HG03575 (cell line): ENCODE measurements around the gene GCK.

Source experiments
- ATAC-seq: cut with Tn5 transposase; IDR thresholded peaks from one replicate; pipeline ENCODE4 v1.9.1; 2021; ENCODE audit not compliant: unreplicated experiment, insufficient number of reproducible peaks, low FRiP score; ENCODE audit errors: extremely low read depth

Gene GCK

DNA sequence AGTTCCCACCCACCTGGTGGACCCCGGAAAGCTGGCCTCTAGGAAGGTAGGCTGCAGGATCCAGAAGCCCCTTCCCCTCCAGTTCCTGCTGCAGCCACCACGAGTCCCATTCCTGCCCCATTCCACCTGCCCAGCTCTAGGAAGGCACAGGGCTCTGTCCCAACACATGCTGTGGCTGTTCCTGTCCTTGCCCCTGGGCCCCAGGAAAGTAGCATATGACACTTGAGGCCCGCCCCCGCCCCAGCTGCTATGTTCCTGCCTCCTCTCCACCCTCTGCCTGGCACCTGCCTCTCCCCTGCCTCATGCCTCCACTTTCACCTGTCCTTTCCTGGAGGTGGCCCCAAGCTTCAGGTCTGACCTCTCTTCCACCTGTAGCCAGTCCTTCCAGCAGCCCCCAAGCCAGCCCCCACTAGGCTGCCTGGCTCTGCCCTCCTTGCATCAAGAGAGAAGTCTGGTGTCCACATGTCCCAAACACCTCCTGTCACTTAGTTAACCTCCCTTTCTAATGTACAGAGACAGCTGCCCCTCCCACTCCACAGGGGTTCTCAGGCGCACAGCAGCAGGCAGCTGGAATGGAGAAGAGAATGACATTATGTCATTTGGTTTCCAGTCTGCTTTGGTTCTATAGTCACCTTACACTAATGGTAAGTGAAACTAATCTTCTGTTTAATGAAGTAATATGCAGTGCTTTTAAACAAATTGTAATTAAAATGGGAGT, 34.3 kb upstream of the GCK start:
- no peak for ATAC-seq

DNA sequence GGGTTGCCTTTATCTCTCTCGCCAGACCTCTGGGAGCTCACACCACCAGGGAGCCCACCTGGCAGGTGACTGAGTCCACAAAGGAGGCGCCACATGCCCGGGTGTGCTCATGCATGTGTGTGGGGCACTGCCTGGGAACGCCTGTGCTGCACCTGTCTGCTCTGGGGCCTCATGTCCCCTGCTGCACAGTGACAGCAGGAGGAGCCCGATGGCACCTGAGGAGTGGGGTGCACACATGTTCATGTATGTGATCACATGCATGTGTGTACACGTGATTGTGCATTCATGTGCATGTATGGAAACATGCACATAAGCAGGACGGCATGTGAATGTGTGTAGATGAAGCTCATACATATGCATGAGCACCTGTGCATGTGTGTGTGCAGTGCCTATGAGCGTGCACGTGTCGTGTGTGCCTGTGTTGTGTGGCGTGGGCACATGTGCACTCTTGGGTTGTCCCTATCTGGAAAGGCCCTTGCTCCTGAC, 33.6 kb upstream of the GCK start:
- no peak for ATAC-seq

DNA sequence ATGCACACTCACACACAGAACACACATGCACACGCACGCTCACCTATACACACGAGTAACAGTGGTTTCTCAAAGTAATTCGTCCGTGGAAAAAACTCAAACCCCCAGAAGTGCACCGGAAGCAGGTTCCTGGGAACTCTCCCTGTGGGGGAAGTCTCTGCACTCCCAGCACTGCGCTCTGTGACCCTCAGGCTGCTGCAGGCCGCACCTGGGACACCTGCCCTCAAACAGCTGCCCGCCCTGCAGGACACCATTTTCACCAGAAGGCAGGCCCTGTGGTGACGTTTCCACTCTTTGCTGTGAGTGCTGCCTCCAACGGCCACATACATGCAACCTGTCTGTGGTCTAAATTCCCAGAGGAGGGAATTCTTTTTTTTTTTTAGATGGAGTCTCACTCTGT, 32.8 kb upstream of the GCK start:
- no peak for ATAC-seq

DNA sequence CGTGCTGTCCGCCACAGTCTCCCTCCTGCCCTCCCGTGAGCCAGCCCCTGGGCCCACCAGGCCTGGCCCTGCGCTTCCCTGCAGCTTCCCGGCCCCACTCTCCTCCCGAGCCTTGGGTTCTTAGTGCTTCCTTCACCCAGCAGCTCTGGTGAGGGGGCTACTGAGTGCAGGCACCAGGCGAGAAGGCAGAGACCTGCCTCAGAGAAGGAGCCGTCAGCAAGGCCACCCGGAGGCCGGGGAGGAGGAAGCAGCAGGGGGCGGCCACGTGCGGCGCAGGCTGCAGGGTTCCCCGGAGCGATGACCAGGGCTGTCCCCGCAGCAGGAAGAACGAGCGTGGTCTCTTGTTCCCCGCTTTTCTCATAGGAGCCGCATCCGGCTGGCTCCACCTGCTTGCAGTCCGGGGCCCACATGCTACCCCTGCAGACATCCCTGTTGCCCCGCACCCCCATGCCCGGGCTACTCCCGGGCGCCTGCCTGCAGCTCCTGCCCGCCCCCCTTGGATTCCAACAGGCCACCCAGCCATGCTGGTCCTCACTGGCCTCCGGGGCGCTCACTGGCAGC, 32.1 kb upstream of the GCK start:
- ATAC-seq = no peak

DNA sequence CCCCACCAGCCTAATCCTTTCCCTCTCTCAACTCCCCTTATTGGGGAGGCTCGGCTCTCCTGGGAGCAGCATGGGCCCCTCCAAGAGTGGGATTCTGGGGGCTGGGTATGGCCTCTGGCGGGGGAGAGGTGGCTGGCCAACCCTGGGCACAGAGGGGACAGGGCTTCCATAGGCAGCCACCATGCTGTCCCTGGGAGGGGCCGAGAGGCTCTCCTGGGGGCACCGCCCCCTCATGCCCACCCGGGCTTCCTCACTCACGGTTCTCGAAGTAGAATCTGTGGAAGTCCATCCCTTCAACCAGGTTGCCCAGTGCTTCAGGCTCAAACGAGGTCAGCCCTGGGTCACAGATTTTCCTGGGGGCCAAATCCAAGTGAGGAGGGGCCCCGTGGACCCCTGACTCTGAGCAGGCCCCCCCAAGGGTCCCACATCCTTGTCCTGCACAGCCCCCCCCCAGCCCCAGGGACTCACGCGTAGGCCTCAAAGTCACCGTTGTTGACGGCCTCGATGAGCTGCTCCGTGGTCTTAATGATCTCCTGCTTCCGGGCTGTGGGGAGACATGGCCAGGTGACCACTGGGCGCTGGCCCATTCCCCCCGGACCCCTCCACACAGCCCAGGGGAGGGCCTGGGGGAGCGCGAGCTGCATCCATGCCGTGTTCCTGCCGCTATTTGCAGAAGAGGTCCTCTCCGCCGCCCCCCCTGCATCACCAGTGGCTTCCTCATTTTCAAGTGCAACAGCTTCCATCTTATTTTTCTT, 31.3 kb upstream of the GCK start:
- no peak for ATAC-seq

DNA sequence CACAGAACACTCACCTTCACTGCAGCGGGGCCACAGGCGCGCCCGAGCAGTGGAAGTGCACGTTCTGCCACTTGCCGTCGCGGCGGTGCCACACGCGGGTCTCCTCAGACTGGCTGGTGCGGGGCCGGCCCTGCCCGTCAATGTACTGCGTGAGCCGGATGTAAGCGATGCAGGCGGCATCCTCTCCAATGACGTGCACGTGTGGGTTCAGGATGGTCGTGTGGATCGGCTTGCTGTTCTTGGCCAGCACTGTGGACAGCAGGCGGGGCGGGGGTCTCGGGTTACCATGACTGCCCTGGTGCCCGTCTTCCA, 30.8 kb upstream of the GCK start:
- ATAC-seq = no peak

DNA sequence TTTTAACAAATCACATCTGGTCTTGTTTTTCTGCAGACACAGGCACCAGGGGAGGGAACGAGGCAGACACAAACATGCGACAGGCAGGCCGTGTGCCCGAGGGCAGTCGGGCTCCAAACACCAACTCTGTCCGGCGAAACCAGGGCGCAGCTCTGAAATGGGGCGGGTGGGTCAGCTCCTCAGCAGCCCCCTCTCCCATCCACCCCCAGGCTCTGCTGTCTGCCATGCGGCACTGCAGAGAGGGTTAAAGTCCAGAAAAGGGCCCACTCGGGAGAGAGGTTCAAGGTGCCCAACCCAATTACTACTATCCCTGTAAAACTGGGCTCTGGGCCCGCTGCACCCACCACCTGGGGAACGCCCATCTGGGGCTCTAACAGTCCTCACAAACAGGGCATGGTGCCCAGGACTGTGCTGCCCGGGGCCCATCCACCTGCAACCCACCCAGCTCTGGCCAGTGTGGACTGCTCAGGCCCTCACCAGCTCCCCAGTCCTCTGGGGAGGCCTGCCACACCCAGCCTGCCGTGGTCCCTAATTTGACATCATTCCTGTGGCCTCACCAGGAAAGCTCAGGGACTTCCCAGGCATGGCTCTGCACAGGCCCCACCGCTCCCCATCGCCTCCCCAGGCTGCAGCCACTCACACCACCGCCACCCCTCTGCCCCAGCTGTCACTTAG, 30.3 kb upstream of the GCK start:
- ATAC-seq = no peak

DNA sequence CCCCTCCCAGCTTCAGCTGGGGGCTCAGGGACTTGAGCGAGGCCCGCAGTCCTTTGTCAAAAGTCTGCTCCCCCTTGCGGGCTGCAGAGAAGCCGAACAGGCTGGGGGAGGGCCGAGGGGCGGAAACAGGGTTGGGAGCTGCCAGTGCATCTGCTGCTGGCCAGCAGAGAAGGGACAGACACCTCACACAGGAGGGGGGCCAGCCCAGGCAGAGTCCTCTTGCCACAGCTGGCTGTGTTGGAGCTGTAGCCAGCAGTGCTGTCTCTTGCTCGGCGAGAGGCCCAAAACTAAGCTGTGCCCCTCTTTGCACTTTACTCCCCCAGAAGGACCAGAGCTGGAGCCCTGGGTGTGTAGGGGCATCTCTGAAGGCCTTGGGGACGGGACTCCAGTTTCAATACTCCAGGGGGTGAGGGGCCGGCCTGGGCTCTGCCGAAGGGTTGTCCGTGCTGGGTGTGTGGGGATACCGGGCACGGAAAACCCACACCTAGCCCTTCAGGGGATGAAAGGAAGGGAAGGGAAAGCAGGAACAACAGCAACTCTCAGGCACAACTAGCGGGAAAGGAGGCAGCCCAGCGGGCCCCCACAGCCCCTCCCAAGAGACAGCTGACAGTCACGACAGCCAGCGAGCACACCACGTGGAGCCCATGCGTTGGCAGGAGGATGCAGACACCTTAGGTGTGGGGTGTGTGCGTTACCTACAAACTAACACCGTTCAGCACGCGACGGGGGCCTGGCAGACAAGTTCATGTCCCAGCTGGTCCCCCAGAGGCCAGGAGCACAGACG, 29.4 kb upstream of the GCK start:
- ATAC-seq = no peak

DNA sequence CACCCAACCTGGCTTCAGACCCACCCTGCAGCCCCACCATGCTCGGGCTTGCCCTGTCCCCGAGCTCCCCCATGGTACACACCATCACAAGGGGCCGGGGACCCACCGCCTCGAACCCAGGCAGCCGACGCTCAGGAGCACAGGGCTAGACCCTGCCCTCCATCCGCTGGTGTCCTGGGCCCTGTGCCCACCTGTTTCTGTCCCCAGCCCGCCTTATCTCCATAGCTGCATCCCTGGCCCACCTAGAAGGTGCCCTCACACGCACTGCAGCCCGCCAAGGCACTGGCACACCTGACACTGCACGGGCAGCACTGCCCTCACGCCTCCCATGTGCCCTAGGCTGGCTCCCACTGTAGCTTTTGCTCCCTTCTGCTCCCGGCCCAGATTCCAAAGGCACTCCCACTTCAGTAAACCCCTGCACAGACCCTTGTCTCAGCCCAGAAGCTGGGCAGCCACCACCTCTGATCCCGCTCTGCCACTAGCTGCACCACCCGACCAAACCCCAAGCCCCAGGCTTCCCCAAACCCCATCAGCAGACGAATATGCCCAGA, 28.7 kb upstream of the GCK start:
- no peak for ATAC-seq

DNA sequence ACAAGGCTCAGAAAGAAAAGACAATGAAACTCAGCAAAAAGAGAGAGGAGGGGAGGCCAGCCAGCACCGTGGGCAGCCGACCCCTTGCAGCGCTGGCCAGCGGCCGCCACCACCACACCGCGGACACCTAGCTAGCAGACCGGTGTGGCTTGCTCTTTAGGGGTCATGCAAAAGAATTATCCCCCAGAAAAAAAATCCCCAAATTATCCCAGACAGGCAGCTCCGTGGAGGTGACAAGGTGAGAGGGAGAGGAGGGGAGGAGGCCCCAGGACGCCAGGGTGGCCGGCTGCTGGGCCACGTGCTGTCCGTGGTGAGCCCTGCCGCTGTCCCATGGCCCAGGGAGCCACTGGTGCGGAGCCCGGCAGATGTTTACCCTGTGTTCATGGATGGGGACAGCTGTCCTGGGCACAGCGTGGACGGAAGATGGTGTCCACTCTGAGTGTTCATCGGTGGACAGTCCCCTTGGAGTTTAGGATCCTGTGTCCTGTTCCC, 28.0 kb upstream of the GCK start:
- no peak for ATAC-seq

DNA sequence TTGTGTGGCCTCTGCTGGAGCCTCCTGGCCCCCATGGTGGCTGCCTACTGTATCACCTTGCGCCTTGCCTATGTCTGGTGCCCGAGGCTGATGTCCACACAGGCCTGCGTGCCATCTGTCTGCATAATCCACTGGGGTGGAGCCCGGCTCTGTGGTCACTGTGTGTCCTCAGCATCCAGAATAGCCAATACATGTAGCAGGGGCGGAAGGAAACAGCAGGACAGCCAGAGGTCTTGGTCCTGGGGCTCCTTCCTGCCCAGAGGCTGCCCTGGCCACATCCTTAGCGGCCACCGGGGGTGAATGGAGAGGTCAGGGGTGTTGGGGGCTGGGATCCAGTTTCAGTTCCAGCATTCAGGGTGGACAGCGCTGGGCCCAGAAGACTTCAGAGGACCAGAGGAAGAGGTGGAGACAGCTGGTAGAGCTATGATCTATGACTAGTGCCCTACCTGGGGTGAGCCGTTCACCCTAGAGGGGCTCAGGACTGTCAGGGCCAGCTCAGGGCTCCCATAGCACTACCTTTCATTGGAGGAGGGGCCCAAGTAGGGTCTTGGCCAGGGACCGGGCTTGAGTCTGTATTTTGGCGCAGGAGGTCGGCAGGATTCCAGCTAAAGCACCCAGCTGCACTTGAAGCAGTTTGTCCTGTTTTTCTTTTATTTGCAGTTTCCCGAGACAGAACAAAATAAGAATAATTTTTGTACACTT, 27.4 kb upstream of the GCK start:
- ATAC-seq = no peak

DNA sequence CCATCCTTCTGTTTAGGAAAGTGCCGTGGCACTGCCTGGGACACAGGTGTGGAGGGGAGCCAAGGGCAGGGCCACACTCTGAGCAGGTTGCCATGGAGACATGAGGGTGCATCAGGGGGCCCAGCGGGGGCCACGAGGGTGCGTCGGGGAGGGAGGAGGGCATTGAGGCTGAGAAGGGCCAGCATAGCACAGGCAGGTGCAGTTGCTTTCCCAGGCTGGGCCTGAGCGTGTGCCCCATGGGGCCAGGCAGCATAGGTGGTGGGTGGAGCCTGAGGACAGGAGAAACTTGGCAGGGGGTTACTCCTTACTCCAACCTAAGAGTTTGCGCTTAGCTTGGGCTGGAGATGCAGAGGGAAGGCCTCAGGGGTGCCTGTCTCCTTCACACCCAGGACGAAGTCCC, 26.8 kb upstream of the GCK start:
- ATAC-seq = no peak

DNA sequence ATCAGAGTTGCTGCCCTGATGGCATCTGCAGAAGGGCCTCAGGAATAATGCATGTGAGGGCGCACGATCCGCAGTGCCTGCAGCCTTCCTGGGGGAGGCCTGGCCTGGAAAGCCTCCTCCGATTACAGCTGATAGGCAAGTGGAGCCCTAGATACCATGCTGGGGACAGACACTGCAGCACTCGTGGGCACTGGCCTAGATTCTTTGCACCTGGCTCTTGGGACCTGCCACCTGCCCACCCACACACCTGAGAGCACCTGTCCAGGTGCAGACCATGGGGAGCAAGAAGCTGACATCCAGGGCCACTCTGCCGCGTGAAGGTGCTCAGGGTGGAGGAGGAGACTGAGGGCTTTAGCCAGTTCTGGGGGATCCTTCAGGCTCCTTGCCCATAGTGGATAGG, 26.3 kb upstream of the GCK start:
- ATAC-seq = no peak

DNA sequence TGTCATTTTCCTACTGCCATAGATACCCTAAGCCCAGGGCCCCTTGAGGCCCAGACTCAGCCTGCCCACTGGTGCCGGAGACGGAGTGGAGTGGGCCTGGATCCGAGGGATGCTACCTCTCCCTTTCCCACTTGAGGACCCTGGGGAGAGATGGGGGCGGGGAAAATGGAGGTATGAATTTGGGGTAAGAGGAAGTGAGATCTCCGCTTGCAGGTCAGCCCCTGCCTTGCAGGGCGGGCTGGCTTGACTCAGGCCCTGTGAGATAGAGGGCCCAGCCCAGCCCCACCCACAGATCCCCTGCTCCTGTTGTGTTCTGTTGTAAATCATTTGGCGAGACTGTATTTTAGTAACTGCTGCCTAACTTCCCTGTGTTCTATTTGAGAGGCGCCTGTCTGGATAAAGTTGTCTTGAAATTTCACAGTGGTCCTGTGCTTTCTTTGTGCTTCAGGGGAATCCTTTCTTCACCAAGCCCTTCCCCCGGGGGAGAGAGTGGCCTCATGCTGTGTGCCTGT, 24.7 kb upstream of the GCK start:
- ATAC-seq = no peak

DNA sequence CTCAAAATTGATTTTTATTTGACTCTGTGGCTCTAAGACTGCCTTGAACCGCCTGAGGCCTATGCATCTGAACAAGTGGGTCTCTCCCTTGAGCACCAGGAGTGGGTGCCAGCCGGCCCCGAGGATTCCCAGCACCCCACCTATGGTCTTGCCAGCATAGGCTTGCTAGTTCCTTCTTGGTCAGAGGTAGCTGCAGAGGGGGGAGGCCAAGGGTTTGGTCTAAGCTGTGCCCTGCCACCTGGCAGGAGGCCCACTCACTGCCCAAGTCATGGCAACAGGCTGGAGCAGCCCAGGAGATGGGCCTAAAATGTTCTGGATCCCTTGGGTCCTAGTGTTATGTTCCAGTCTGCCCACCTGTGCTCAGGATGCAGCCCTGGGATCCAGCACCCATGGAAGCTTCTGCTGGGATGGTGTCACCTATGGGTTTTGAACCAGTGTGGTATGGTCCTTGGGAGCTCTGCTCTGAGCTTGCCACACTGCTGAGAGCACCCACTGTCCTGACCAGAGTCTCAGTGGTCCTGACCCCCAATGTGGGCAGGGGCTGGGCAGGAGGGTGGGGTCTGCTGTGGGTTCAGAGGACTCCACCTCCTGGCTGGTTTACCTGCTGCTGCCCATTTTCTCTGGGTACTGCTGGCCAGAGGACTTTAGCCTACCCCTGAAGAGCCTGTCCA, 24.1 kb upstream of the GCK start:
- ATAC-seq = no peak

DNA sequence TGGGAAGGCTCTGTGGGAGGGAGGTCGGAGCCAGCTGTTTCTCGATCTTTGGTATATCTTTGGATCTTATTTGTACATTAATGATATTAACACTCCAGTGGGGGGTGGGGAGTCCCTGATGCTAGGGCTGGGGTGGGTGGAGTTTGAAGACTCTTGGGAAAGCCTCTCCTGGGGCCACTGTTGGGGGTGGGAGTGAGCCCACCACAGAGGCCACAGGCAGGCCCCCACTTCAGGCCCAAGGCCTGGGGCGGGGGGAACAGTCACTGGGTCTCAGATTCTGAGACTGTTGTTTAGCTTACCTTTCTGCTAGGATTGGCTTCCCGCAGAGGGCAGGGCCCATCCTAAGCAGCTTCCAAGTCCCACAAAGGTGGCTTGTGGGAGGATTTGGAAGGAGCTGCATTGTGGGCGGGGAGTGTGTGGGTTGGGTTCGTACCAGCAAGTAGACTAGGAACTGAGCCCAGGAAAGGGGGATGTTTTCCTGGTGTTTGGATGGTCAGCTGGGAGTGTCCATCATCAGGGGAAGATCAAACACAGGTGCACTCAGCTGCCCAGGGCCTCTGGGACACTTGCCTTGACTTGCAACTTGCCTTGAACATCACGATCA, 23.4 kb upstream of the GCK start:
- ATAC-seq = no peak

DNA sequence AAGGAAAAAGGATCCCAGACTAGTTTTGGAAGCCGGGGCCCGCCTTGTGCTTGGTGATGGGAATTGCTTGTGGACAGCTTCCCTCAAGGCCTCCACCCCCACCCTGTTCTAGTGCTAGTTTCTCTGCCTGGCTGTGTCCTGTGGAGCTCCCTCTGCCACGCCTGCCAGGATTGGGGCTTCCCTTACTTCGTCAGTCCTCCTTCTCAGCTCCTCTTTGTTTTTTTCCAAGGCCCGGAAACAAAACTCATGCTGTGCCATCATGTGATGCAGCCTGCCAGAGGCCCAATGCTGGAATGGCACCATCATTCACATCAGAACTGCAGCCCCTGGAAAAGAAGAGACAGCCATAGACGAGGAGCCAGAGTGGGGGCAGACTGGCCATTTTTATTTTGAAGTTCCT, 22.8 kb upstream of the GCK start:
- no peak for ATAC-seq
